NCI-H1436 (cell line): Measurements from ENCODE around the gene CAMKMT.
"Not testable (repeated sequence)": the region's sequence is repeated elsewhere in the genome, so short reads cannot be mapped to it uniquely, and the experiment has no call there.

Source experiments
- DNase-seq: peaks from one replicate; lab custom pipeline; 2025; lab: John Stamatoyannopoulos, UW

CAMKMT gene

GRCh38 chr2:44505664-44506063 is 143.9 kb downstream of the CAMKMT start:
- DNase-seq = not testable (repeated sequence)

DNA sequence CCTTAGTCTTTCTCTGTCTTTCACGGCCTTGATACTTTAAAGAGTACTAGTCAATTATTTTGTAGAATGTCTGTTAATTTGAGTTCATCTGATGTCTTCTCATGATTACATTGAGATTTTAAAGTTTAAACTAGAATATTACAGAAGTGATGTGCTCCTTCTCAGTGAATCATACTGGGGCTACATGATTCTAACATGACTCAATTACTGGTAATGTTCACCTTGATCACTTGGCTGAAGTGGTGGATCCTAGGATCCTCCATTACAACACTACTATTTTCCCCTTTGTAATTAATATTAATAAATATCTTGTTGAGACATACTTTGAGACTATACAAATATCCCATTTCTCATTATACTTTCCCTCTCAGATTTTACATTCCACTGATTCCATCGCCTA is 148.5 kb downstream of the CAMKMT start:
- DNase-seq = no peak

DNA sequence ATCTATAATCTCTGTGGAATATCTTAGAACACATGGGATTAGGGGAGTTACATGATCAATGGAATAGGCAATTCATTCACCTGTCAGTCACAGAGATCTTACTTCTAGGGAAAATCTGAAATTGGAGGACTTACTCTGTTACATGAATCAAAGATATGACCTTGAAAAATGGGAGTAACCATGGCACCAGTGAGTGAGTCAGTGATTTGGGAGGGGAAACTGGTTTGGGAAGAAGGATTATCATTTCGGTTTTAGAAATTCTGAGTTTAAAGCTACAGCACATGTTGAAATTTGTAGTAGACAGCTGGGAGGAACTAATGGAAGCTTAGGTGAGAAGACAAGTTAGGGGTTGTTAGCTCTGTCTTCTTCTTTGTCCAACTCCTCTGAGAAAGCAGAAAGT is 153.7 kb downstream of the CAMKMT start:
- no peak for DNase-seq

- DNase-seq = no peak
Measured at GRCh38 chr2:44519026-44519425, 157.3 kb downstream of the CAMKMT start.

DNA sequence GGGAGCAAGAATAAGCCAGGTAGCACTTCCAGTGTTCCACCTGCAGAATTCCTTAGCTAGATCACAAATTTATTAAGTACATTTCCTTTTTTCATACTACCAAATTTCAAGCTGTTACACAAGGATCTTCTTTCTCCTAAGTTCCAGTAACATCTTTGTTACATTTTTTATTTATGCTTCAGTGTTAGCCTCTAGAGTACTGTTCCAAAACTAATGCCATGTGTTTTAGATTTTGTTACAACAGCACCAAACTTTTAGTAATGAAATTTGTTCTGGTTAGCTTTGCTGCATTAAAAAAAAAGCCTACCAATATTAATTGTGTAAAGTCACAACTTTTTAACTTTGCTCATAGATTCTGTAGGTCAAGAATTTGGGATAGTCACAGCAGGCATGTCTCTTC is 161.1 kb downstream of the CAMKMT start:
- no peak for DNase-seq

DNA sequence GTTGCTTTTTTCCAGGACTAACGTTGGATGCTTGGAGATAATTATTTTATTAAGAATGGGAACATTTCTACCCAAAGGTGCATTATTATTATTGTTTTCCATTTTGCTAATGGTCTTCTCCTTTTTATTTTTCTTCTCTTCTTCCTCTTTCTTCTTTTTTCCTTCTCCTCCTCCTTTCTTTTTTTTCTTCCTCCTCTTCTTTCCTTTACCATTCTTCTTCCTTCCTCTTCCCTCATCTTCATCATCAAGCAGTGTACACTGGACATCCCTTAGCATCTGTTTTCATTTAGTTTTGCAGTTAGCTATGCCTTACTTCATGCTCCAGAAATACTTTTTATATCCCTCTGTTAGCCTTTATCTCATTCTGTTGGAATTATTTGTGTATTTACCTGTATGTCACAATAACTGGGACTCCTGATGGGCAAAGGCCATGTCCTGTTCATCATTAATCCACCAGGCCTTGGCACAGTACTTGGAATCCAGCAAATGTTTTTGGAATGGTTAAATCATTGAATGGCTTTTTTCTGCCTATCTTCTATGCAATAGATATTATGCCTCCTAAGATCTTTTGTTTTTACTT is 162.7 kb downstream of the CAMKMT start:
- no peak for DNase-seq

DNA sequence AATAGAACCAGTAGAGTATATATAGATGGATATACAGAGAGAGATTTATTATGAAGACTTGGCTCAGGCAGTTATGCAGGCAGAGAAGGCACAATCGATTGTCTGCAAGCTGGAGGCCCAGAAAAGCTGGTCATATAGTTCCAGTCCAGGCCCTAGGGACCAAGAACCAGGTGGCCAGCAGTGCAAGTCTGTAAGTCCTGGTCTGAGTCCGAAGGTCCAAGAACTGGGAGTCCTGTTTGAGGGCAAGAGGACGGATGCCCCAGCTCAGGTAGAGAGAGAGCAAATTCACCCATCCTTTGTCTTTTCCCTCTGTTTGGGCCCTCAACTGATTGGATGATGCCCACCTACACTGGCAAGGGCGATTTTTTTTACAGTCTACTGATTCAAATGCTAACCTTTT is 164.6 kb downstream of the CAMKMT start:
- DNase-seq = no peak

DNA sequence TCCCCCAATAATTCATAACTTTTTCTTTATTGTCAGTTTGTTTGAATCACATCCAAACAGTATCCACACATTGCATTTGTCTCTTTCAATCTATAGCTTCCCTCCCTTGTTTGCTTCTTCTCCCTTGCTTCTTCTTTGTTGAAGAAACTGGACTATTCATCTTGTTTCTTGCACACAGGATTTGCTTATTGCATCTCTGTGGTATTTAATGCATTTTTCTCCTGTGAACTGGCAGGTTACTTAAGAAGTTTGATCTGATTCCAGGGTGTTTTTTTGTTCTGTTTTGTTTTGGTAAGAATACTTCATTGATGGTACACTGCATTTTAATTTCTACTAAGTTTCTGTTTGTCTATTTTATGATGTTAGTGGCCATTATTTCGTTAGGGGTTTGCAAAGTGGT is 166.8 kb downstream of the CAMKMT start:
- DNase-seq = no peak

DNA sequence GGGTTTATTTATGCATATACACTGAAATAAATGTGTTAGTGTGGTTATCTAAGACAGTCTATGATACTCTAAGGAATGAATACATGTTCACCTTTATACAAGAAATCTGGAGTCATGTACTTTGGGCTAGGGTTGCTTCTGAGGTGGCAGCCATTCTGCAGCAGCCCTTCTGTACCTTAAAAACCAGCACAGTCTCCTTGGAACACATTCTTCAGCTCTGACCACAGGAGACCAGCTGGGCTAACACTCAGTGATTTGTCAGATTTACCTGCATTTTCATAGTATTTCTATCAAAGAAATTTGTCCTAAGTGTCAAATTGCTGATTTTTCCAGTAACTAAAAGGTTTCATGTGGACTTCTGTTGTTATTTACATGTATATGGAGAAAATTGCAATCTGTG is 167.7 kb downstream of the CAMKMT start:
- no peak for DNase-seq

GRCh38 chr2:44531289-44531688 is 169.5 kb downstream of the CAMKMT start:
- DNase-seq = no peak

GRCh38 chr2:44532031-44532430 is 170.3 kb downstream of the CAMKMT start:
- no peak for DNase-seq

DNA sequence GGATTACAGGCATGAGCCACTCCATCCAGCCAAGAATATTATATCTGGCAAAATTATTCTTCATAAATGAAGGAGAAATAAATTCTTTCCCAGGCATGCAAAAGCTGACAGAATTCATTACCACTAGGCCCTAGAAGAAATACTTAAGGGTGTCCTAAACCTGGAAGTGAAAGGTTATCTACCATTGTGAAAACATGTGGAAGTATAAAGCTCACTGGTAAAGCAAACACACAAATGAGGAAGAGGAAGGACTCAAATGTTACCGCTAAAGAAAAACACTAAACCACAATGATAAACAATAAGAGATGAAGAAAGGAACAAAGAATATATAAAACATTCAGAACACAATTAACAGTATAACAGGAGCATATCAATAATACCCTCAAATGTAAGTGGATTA is 171.8 kb downstream of the CAMKMT start:
- no peak for DNase-seq

DNA sequence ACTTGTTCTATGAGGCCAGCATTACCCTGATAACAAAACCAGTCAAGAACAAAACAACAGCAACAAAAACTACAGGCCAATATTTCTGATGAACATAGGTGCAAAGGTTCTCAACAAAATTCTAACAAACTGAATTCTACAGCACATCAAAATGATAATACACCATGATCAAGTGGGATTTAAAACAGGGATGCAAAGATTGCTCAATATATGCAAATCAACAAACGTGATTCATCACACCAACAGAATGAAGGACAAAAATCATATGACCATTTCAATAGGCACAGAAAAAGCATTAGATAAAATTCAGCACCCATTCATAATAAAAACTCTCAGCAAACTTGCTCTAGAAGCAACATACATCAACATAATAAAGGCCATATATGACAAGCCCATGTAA is 173.6 kb downstream of the CAMKMT start:
- DNase-seq = no peak

DNA sequence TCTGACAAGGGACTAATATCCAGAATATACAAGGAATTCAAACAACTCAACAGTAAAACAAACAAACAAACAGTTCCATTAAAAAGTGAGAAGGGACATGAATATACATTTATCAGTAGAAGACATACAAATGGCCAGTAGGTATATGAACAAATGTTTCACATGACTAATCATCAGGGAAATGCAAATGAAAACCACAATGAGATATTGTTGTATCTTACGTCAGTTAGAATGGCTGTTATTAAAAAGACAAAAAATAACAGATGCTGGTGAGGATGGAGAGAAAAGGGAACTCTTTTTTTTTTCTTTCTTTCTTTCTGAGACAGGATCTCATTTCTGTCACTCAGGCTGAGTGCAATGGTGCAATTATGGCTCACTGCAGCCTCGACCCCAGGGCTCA is 175.5 kb downstream of the CAMKMT start:
- DNase-seq = no peak

- no peak for DNase-seq
Measured at GRCh38 chr2:44542520-44542919, 180.8 kb downstream of the CAMKMT start.

DNA sequence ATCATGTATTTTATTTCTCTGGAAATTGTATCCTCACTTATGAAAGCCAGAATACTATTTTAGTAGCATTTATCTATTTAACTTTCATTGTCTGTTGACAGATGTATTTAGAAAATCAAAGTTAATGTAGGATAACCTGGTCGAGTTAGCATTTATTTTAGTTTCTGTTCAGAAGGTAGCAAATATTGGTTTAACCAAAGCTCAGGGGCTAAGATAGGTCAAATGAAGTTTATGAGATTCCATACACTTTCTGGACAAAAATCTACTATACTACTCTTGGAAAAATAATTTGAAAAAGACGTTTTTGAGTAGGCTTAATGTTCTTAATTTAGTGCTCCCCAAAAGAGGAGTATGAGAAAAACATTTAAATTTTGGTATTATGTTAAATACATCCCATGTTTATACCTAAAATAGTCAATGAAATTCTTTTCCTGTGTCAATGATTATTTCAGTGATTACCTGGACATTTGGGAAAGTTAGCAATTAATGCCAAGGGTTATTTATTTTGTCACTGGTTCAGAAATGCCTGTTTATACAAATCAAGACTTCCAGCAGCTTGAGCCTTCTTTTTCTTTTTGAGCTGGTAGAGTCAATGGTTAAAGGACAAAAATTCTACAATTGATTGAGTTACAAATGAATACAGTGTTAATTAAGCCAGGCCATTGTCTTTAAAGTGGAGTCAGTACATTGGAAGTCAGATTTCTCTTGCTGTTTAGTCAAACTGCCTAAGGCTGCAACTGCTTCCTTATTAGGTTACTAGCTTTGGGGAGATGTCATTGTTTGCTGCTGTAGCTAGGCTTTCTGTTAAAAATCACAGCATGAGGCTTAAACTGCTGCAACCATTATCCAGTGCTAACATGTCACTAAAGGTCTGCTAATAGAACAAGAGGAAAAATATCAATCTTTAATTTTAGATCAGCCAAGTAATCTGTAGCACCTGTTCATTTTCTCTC is 182.3 kb downstream of the CAMKMT start:
- peak; percentile 59 for DNase-seq

GRCh38 chr2:44545005-44545404 is 183.3 kb downstream of the CAMKMT start:
- no peak for DNase-seq

GRCh38 chr2:44546459-44547127 is 184.8 kb downstream of the CAMKMT start:
- no peak for DNase-seq

- DNase-seq = no peak
Measured at GRCh38 chr2:44547718-44548117, 186.0 kb downstream of the CAMKMT start.

DNA sequence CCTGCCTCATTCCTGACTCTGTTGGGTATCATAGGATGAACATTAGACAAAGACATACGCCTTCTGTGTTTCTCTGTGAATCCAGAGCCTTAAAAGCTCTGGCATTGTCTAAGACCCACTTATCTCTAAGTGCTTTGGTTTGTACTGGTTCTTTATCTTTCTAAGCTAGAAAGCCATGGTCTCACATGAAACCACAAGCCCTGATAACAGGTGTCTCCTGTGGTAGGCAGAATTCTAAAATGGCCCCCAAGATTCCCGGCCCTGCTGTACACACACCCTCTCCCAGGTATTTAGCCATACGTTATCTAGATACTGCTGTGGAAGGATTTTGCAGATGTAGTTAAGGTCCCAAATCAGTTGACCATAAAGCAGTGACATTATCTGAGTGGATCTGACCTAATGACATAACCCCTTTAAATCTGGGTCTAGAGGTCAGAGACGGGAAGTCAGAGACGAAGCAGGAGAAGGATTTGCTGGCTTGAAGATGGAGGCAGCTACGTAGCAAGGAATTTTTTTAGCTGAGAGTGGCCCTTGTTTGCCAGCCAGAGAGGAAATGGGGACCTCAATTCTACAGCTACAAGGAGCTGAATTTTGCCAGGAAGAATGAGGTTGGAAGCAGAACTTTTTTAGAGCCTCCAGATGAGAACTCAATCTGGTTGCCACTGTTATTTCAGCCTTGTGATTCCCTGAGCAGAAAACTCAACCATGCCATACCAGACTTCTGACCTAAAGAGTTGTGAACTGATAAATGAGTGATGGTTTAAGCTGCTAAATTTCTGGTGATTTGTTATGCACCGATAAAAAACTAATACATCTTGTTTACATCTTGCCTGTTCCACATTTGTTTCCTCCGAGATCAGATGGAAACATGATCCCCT is 186.7 kb downstream of the CAMKMT start:
- peak; percentile 32 for DNase-seq

DNA sequence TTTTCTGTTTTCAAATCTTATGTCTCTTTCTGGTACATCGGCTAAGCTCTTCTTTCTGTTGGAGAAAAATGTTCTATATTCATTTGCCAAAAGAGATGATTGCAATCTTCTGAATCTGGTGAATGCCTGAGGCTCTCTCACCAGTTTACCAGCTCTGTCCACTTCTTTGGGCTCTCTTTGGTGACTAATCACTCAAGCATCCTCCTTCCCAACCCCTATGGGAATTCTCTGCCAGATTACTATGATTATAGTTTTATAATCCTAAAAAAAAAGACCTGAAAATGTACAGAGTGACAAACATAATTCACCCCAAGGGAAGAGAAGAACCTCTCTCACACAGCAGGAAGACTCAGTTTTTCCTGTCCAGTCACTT is 187.3 kb downstream of the CAMKMT start:
- DNase-seq = no peak

DNA sequence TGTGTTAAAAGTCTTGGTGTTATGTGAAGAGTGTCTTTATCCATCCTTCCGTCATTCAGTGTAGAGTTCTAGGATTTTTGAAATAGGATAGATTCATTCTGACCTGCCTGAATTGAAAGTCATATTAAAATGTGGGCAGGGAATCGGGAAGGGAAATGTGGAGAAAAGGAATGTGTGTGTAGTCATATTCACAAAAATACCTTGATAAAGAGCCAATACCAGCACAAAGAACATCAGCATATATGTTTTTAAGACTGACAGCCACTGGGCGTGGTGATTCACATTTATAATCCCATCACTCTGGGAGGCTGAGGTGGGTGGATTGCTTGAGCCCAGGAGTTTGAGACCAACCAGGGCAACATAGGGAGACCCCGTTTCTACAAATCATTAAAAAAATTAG is 188.1 kb downstream of the CAMKMT start:
- no peak for DNase-seq
